Brain pericyte (primary cell): ENCODE data around the gene TMEM221.

Source experiments
- DNase-seq: peaks from one replicate; pipeline ENCODE4 v3.0.0-alpha.2; 2012; ENCODE audit warnings: low read depth, low spot score

Gene TMEM221

DNA sequence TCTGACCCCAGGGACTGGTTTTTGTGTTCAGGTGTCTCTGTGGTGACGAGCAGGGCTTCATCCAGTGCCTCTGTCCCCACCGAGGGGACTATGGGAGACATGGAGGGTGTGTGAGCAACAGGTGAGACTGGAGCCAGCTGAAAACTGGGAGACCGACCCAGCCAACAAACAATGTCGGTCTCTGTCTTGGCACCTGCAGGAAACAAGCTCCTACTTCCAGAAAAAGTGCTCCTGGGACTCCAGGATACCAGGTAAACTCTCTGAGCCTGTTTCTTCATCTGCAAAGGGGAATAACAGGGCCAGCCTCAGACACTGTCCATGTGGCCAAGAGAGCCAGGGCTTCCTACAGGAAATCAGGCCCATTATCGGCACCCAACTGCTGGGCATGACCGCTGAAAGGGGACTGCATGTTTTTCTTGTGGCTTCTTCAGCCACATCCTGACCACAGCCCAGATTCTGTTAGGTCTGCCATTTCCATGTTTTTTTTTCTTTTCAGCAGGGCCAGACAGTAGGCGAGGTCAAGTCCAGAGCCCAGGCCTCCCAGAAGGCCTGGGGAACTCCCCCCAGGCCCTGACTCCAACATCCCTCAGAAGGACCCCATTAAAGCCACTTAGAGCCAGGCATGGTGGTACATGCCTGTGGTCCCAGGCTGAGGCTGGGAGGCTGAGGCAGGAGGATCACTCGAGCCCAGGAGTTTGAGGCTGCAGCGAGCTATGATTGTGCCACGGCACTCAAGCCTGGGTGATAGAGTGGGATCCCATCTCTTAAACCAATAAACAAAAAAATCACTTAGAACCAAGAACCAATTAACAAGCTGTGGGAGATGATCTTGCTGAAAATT is 42.2 kb downstream of the TMEM221 start:
- DNase-seq = no peak

GRCh38 chr19:17405250-17406045 is 43.0 kb downstream of the TMEM221 start, which contains the start of gene BST2:
Gene BST2, minus strand, starts transcription at chr19:17405630. Its CDS starts 55 bp downstream, at chr19:17405575.
- no peak for DNase-seq

DNA sequence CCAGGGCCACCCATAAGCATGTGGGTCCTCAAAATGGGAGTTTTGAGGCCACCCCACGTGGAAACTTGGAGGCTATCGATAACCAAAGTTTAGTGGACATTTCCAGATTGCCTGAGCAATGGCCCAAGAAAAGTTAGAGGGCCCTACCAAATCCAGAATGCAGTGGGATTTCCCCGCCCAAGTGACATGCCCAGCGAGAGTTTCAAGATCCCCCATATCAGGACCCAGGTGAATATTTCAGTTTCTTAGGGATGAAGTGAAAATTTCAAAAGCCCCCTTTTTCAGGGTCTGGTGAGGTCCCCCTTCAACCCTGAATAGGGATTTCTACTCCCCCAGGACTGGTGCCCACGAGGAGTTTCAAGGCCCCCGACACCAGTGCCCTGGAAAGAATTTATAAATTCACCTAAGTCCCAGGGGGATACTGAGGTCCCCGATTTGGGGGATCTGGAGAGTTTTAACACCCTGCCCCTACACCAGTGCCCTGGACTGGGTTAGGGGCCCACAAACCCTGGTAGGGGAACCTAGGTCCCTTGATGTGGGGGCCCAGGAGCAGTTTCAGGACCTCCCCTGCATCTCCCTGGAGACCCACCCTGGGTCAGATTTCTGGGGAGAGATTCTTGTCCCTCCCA is 43.7 kb downstream of the TMEM221 start:
- DNase-seq = no peak

DNA sequence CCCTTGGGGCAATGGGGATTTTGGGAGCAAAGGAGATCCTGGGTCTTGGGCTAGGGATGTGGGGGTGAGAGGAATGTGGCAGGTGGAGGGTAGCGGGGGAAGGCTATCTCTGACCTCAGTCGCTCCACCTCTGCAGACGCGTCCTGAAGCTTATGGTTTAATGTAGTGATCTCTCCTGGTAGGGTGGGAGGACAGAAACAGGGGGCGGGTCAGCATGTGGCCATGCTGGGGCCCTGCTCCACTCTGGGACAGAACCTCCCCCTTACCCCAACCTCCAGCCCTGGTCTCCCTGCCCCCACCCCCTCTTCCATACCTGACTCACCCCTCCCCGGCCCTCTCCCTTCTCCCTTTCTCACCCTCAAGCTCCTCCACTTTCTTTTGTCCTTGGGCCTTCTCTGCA is 44.5 kb downstream of the TMEM221 start:
- DNase-seq = no peak

- no peak for DNase-seq
Observed at GRCh38 chr19:17402982-17403855, 45.2 kb downstream of the TMEM221 start.

DNA sequence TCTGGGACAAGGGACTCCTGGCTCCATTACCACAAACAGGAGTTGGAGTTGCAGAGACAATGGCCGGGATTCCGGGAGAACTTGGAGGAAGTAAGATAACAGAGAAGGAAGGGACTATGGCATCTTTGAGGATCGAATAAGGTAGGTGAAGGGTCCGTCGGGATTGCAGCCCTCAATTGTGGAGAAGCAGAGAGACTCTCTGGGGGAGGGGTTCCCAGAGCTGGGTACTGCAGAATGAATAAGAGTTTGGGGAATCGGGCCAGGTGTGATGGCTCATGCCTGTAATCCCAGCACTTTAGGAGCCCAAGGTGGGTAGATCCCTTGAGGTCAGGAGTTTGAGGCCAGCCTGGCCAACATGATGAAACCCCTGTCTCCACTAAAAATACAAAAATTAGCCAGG is 46.8 kb downstream of the TMEM221 start:
- no peak for DNase-seq

- DNase-seq = no peak
Observed at GRCh38 chr19:17398902-17399527, 49.5 kb downstream of the TMEM221 start.

DNA sequence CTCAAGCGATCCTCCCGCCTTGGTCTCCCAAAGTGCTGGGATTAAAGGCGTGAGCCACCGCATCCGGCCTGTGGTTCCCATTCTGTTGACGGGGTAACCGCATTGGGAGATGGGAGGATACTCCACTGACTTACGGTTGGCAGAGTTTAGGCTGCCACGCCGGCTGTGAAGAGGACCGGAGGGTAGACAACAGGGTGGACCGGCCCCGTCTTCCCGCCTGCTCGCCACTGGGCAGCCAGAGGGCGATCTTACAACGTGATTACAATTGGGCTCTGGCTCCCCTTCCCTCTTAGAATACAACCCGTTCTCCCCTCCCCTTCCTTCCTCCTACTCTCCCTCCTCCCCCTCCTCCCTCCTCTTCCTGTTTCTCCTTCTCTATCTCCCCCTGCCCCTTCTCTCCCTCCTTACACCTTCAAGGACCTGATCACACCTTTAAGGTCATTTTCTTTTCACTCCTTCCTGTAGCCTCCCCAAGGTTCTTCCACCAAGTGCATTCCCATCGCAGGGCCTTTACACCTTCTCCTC is 53.5 kb downstream of the TMEM221 start:
- no peak for DNase-seq

DNA sequence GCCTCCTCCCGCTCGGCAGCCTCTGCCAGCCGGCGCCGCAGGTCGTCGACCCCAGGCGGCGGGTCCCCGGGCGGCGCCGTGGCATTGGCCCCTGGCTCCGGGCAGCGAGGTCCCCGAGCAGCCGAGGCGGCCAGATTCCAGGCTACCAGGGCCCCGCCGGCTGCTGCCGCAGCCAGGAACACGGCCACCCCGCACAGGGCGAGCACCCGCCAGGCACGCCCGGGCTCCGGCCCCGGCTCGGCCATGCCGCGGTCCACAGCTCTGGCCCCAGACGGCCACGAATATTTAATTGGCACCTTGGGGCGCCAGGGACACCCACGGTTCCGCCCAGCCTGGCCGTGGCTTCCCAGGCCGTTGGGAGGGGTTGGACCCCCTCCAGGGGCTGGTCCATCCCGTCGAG is 54.6 kb downstream of the TMEM221 start, which contains the start of gene CCDC194:
CCDC194 (minus strand) TSS at position 283 of the 400 bp plus-strand sequence; CDS start at position 245, 38 bp downstream.
- no peak for DNase-seq

DNA sequence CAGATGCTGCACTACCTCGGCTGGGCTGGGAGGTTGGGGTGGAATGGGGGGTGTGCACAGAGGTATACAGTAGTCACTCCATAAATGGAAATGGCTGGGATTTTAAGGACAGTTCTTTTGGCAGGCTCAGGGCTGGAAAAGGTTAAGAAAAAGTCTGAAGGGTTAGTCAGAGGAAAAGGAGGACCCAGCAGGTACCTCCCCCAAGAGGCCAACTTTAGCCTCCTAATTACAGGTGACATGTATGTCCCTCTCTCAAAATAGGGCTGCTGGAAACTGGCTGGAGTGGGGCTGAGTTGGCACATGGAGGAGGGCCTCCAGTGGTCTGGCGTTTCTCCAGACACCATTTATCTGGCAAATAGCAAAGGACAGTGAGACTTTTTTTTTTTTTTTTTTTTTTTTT is 55.5 kb downstream of the TMEM221 start:
- DNase-seq = no peak

DNA sequence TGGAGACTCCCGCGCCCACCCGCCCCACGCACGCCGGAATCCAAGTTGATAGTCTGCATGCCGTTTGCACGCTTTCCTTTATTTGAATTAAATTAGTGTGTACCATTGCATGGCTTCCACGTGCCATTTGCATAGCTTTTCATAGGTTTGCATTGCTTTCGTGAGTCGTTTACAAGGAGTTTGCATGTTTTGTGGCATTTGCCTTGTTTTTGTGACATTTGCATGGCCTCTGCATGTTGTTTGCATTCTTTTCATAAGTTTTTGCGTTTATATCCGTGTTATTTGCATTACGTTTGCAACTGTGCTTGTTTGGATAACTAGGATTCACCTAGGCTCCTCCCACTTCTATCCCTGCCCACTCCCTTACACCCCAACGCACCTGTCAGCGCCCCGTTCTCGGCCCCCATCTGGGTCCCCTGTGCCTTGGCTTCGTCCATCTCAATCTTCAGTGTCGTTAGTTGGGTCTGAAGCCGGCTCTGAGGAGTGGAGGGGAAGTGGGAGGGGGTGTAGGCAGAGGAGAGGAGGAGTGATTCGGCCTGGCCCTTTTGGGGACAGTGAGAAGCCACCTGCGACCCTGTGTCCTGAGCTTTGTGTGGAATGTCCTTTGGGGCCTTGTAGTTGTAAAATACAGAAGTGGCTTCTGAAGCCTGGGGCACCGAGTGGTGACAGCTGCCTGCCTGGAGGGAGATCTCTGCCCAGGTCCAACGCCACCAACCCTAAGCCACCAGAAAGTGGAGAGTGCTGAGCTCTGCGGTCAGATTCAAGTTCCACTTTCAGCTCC is 56.9 kb downstream of the TMEM221 start:
- DNase-seq = no peak

DNA sequence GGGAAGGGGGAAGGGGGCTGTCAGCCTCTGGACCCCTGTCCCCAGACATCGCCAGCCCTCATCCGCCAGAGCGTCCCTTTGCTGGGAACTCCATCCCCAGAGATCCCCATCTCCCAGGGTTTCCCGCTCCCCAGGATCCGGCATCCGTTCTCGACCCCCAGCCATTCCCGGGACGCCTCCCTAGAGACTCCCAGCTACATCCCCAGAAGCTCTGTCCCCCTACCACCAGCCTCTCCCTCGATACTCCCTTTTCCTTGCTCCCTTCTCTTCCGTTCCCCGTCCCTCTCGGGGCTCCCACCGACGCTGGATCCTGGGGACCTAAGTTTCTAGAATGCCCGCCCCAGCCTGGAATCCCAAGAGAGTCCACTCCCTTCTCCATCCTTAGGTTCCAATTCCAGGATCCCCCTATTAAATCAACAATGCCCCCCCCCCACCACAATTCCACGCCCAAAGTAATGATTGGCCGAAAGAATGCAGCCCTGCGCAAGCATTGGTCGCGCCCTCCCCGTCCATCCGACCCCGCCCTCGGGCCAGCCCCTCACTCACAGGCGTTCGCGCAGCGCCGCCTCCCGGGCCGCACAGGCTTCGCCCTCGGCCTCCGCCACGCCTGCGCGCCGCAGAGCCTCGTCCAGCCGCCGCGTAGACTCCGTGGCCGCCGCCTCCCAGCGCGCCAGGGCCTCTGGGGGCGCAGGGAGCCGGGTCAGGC is 57.6 kb downstream of the TMEM221 start:
- peak; percentile 57 for DNase-seq

GRCh38 chr19:17389957-17390664 is 58.4 kb downstream of the TMEM221 start:
- DNase-seq = no peak

- no peak for DNase-seq
Observed at GRCh38 chr19:17389288-17389687, 59.2 kb downstream of the TMEM221 start.

- no peak for DNase-seq
Observed at GRCh38 chr19:17385878-17386611, 62.4 kb downstream of the TMEM221 start.
